Measurements from ENCODE around the gene VCAN.
A peak's percentile ranks its signal among the peaks of the same experiment; 100 is the strongest.

VCAN gene

GRCh38 chr5:83528439-83528769 lies 56.9 kb downstream of the VCAN start:
- DNase-seq (ENCODE audit: low spot score) (no peak), FAIRE-seq (no peak)

- FAIRE-seq: no peak
- DNase-seq (ENCODE audit: low spot score): no peak
Measured at GRCh38 chr5:83530193-83530592, 58.6 kb downstream of the VCAN start.

GRCh38 chr5:83531661-83532060 lies 60.1 kb downstream of the VCAN start:
- FAIRE-seq (no peak), DNase-seq (ENCODE audit: low spot score) (no peak)

GRCh38 chr5:83538786-83539462 lies 67.4 kb downstream of the VCAN start:
- no peak for FAIRE-seq

GRCh38 chr5:83539463-83539790 lies 67.9 kb downstream of the VCAN start:
- no peak for FAIRE-seq

More at GRCh38 chr5:83538786-83539462, 67.4 kb downstream of the VCAN start:
- no peak for DNase-seq (ENCODE audit: low spot score)

GRCh38 chr5:83540105-83540504 lies 68.6 kb downstream of the VCAN start:
- FAIRE-seq (no peak), DNase-seq (ENCODE audit: low spot score) (no peak)

More at GRCh38 chr5:83539463-83539790, 67.9 kb downstream of the VCAN start:
- no peak for DNase-seq (ENCODE audit: low spot score)

GRCh38 chr5:83540783-83541182 lies 69.2 kb downstream of the VCAN start:
- DNase-seq (ENCODE audit: low spot score): no peak
- FAIRE-seq: no peak

GRCh38 chr5:83542839-83543238 lies 71.3 kb downstream of the VCAN start:
- FAIRE-seq: no peak

GRCh38 chr5:83543898-83544297 lies 72.4 kb downstream of the VCAN start:
- FAIRE-seq: no peak
- no peak for DNase-seq (ENCODE audit: low spot score)

More at GRCh38 chr5:83542839-83543238, 71.3 kb downstream of the VCAN start:
- no peak for DNase-seq (ENCODE audit: low spot score)

- FAIRE-seq: no peak
- DNase-seq (ENCODE audit: low spot score): no peak
Measured at GRCh38 chr5:83547161-83547560, 75.6 kb downstream of the VCAN start.

- DNase-seq (ENCODE audit: low spot score) (no peak), FAIRE-seq (no peak)
Measured at GRCh38 chr5:83547889-83548288, 76.3 kb downstream of the VCAN start.

- DNase-seq (ENCODE audit: low spot score) (no peak), FAIRE-seq (no peak)
Measured at GRCh38 chr5:83548581-83548980, 77.0 kb downstream of the VCAN start.

GRCh38 chr5:83549076-83549475 lies 77.5 kb downstream of the VCAN start:
- DNase-seq (ENCODE audit: low spot score) (no peak), FAIRE-seq (no peak)

- no peak for DNase-seq (ENCODE audit: low spot score)
- FAIRE-seq: no peak
Measured at GRCh38 chr5:83549674-83550073, 78.1 kb downstream of the VCAN start.

GRCh38 chr5:83551821-83552220 lies 80.3 kb downstream of the VCAN start:
- DNase-seq (ENCODE audit: low spot score): no peak
- no peak for FAIRE-seq

- DNase-seq (ENCODE audit: low spot score) (no peak), FAIRE-seq (no peak)
Measured at GRCh38 chr5:83552275-83552674, 80.7 kb downstream of the VCAN start.

GRCh38 chr5:83553000-83553486 lies 81.5 kb downstream of the VCAN start:
- FAIRE-seq (no peak), DNase-seq (ENCODE audit: low spot score) (no peak)

- DNase-seq (ENCODE audit: low spot score) (no peak), FAIRE-seq (no peak)
Measured at GRCh38 chr5:83554133-83554532, 82.6 kb downstream of the VCAN start.

GRCh38 chr5:83554686-83555085 lies 83.1 kb downstream of the VCAN start:
- DNase-seq (ENCODE audit: low spot score): no peak
- FAIRE-seq: peak; percentile 23

GRCh38 chr5:83555263-83555662 lies 83.7 kb downstream of the VCAN start:
- DNase-seq (ENCODE audit: low spot score): no peak
- FAIRE-seq: no peak

GRCh38 chr5:83556190-83556589 lies 84.6 kb downstream of the VCAN start:
- FAIRE-seq: no peak
- DNase-seq (ENCODE audit: low spot score): no peak

- FAIRE-seq (no peak), DNase-seq (ENCODE audit: low spot score) (no peak)
Measured at GRCh38 chr5:83559118-83559785, 87.7 kb downstream of the VCAN start.

GRCh38 chr5:83562071-83562606 lies 90.6 kb downstream of the VCAN start:
- FAIRE-seq (no peak), DNase-seq (ENCODE audit: low spot score) (no peak)

Data from urothelium cell line (cell line).